Suprapubic skin (tissue), 3 donors: Measurements from ENCODE around the gene RIMBP2.

Experiments
- EP300 ChIP-seq: sonication (generic); formaldehyde crosslinking; IDR thresholded peaks from one replicate; pipeline ENCODE4 v1.6.1; 2017; ENCODE audit warnings: antibody characterized with exemption
- POLR2A ChIP-seq, 2 donors: fragments of 450-650 bp; IDR thresholded peaks; one replicate each; pipeline ENCODE4 v1.6.1; 2017; ENCODE audit warnings: antibody characterized with exemption in 2 of 2, mild to moderate bottlenecking in 2 of 2, moderate library complexity in 2 of 2
- TF ChIP-seq, protein P1 (sequence below), 2 donors: fragments of 200-600 bp in 1 of 2; fragments of 450-650 bp in 1 of 2; sonication (generic) in 1 of 2; IDR thresholded peaks; one replicate each; pipeline ENCODE4 v1.5.1; 2016 to 2019; ENCODE audit warnings: antibody characterized with exemption in 2 of 2, mild to moderate bottlenecking in 1 of 2, moderate library complexity in 1 of 2

DNA sequence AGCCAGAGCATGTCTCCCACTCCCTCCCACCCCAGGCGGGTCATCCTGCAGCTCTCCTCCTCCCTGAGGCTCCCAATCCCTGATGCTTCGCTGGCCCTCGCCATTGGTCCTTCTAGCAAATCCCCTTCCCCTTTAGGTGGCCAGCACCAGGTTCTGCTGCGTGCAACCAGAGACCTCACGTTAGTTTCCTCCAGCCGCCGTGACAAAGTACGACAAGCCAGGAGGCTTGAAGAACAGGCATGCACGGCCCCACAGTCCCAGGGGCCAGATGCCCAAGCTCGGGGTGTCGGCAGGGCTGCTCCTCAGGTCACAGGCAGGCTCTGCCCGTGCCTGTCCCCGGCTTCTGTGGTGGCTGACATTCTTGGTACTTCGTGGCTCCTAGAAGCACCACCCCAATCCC, 95.8 kb downstream of the RIMBP2 start:
- TF ChIP-seq, protein P1, sequence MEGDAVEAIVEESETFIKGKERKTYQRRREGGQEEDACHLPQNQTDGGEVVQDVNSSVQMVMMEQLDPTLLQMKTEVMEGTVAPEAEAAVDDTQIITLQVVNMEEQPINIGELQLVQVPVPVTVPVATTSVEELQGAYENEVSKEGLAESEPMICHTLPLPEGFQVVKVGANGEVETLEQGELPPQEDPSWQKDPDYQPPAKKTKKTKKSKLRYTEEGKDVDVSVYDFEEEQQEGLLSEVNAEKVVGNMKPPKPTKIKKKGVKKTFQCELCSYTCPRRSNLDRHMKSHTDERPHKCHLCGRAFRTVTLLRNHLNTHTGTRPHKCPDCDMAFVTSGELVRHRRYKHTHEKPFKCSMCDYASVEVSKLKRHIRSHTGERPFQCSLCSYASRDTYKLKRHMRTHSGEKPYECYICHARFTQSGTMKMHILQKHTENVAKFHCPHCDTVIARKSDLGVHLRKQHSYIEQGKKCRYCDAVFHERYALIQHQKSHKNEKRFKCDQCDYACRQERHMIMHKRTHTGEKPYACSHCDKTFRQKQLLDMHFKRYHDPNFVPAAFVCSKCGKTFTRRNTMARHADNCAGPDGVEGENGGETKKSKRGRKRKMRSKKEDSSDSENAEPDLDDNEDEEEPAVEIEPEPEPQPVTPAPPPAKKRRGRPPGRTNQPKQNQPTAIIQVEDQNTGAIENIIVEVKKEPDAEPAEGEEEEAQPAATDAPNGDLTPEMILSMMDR (IDR thresholded peaks at IDR 0.05) = no peak
- TF ChIP-seq POLR2A (IDR thresholded peaks at IDR 0.05) (no peak), EP300 (no peak)
